ENCODE data around the gene MTUS2.
"Not testable (repeated sequence)": the region's sequence is repeated elsewhere in the genome, so short reads cannot be mapped to it uniquely, and the experiment has no call there.

The MTUS2 gene

GRCh38 chr13:29185926-29186325, 365.8 kb downstream of the MTUS2 start:
- H3K4me1 Mint-ChIP-seq (ENCODE audit: low read depth): no peaks in the 10 kb centered on the region
- peaks cover 37% of the 10 kb centered on the region for H3K9me3 Mint-ChIP-seq
- no peaks in the 10 kb centered on the region for H3K36me3 Mint-ChIP-seq (ENCODE audit: low read depth)

GRCh38 chr13:29187584-29187983, 367.4 kb downstream of the MTUS2 start:
- Mint-ChIP-seq H3K4me1 (ENCODE audit: low read depth) (no peaks in the 10 kb centered on the region), H3K27ac (no peak overlapping the region), H3K9me3 (peaks cover 32% of the 10 kb centered on the region), H3K4me3 (no peak overlapping the region), H3K27me3 (no peaks in the 10 kb centered on the region), H3K36me3 (ENCODE audit: low read depth) (no peaks in the 10 kb centered on the region)

More at GRCh38 chr13:29185926-29186325, 365.8 kb downstream of the MTUS2 start:
- H3K4me3 Mint-ChIP-seq: no peak overlapping the region
- H3K27me3 Mint-ChIP-seq: no peaks in the 10 kb centered on the region
- H3K27ac Mint-ChIP-seq: no peak overlapping the region

- H3K4me1 Mint-ChIP-seq (ENCODE audit: low read depth): no peaks in the 10 kb centered on the region
- peaks cover 15% of the 10 kb centered on the region for H3K9me3 Mint-ChIP-seq
- H3K27ac Mint-ChIP-seq: no peak overlapping the region
- no peaks in the 10 kb centered on the region for H3K27me3 Mint-ChIP-seq
- H3K36me3 Mint-ChIP-seq (ENCODE audit: low read depth): no peaks in the 10 kb centered on the region
- H3K4me3 Mint-ChIP-seq: no peak overlapping the region
Measured at GRCh38 chr13:29190298-29190697, 370.2 kb downstream of the MTUS2 start.

DNA sequence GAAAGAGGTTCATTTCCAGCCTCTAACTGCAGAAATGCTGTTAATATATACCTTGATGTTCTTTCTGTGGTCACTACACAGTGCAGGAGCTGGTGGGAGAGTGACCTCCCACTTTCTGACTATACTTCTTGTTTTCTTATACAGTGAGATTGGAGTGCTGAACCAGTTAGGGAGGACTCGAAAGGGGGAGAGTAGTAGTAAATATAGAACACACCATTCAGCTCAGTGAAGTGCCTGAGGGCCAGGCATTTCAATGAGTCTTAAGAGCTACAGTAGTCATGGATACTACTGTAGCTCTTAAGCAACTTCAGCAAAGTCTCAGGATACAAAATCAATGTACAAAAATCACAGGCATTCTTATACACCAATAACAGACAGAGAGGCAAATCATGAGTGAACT, 372.9 kb downstream of the MTUS2 start:
- H3K27ac Mint-ChIP-seq: no peak overlapping the region
- H3K4me3 Mint-ChIP-seq: no peak overlapping the region
- no peaks in the 10 kb centered on the region for H3K36me3 Mint-ChIP-seq (ENCODE audit: low read depth)
- H3K27me3 Mint-ChIP-seq: no peaks in the 10 kb centered on the region
- H3K9me3 Mint-ChIP-seq: peaks cover 15% of the 10 kb centered on the region
- H3K4me1 Mint-ChIP-seq (ENCODE audit: low read depth): no peaks in the 10 kb centered on the region

- Mint-ChIP-seq H3K4me1 (ENCODE audit: low read depth) (no peaks in the 10 kb centered on the region), H3K36me3 (ENCODE audit: low read depth) (no peaks in the 10 kb centered on the region), H3K4me3 (no peak overlapping the region), H3K9me3 (peaks cover 21% of the 10 kb centered on the region), H3K27ac (no peak overlapping the region), H3K27me3 (no peaks in the 10 kb centered on the region)
Measured at GRCh38 chr13:29195456-29195855, 375.3 kb downstream of the MTUS2 start.

- no peak overlapping the region for H3K4me3 Mint-ChIP-seq
- H3K27ac Mint-ChIP-seq: no peak overlapping the region
- no peaks in the 10 kb centered on the region for H3K4me1 Mint-ChIP-seq (ENCODE audit: low read depth)
- H3K27me3 Mint-ChIP-seq: no peaks in the 10 kb centered on the region
- H3K9me3 Mint-ChIP-seq: peaks cover 21% of the 10 kb centered on the region
- H3K36me3 Mint-ChIP-seq (ENCODE audit: low read depth): no peaks in the 10 kb centered on the region
Measured at GRCh38 chr13:29196409-29197074, 376.4 kb downstream of the MTUS2 start.

DNA sequence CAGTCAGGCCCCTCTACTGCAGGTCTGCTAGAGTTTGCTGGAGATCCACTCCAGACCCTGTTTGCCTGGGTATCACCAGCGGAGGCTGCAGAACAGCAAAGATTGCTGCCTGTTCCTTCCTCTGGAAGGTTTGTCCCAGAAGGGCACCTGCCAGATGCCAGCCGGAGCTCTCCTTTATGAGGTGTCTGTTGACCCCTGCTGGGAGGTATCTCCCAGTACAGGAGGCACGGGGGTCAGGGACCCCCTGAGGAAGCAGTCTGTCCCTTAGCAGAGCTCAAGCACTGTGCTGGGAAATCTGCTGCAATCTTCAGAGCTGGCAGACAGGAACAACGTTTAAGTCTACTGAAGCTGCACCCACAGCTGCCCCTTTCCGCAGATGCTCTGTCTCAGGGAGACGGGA, 382.6 kb downstream of the MTUS2 start:
- H3K4me1 Mint-ChIP-seq (ENCODE audit: low read depth); H3K4me3 Mint-ChIP-seq; H3K36me3 Mint-ChIP-seq (ENCODE audit: low read depth); H3K27ac Mint-ChIP-seq; H3K27me3 Mint-ChIP-seq: not testable (repeated sequence)
- peaks cover 11% of the 10 kb centered on the region for H3K9me3 Mint-ChIP-seq

GRCh38 chr13:29204651-29205050, 384.5 kb downstream of the MTUS2 start:
- H3K4me1 Mint-ChIP-seq (ENCODE audit: low read depth): no peaks in the 10 kb centered on the region
- peaks cover 18% of the 10 kb centered on the region for H3K9me3 Mint-ChIP-seq
- no peaks in the 10 kb centered on the region for H3K36me3 Mint-ChIP-seq (ENCODE audit: low read depth)
- no peaks in the 10 kb centered on the region for H3K27me3 Mint-ChIP-seq
- no peak overlapping the region for H3K27ac Mint-ChIP-seq
- H3K4me3 Mint-ChIP-seq: no peak overlapping the region

DNA sequence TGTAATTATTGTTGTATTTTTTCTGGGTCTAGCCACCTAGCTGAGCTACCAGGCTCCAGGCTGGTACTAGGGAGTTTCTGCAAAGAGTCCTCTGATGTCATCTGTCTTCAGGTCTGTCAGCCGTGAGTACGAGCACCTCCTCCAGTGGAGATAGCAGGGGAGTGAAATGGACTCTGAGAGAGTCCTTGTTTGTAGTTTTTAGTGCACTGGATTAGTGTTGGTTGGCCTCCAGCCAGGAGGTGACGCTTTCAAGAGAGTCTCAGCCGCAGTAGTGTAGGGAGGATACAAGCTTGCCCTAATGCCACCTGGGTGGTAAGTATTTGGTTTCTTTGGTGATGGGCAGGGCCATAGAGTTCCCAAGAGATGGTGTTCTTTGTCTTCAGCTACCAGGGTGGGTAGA, 390.5 kb downstream of the MTUS2 start:
- H3K27me3 Mint-ChIP-seq: no peaks in the 10 kb centered on the region

GRCh38 chr13:29211162-29211561, 391.0 kb downstream of the MTUS2 start:
- H3K36me3 Mint-ChIP-seq (ENCODE audit: low read depth); H3K27me3 Mint-ChIP-seq; H3K27ac Mint-ChIP-seq; H3K4me1 Mint-ChIP-seq (ENCODE audit: low read depth); H3K4me3 Mint-ChIP-seq: not testable (repeated sequence)
- peaks cover 13% of the 10 kb centered on the region for H3K9me3 Mint-ChIP-seq

More for the DNA sequence above, 390.5 kb downstream of the MTUS2 start:
- H3K4me1 Mint-ChIP-seq (ENCODE audit: low read depth): no peaks in the 10 kb centered on the region
- H3K36me3 Mint-ChIP-seq (ENCODE audit: low read depth): no peaks in the 10 kb centered on the region
- peaks cover 13% of the 10 kb centered on the region for H3K9me3 Mint-ChIP-seq
- H3K27ac Mint-ChIP-seq: no peak overlapping the region
- H3K4me3 Mint-ChIP-seq: no peak overlapping the region

GRCh38 chr13:29222458-29222857, 402.3 kb downstream of the MTUS2 start:
- Mint-ChIP-seq H3K27me3 (peaks cover 4% of the 10 kb centered on the region), H3K4me3 (no peak overlapping the region), H3K36me3 (ENCODE audit: low read depth) (no peaks in the 10 kb centered on the region), H3K4me1 (ENCODE audit: low read depth) (no peaks in the 10 kb centered on the region), H3K9me3 (peaks cover 10% of the 10 kb centered on the region), H3K27ac (no peak overlapping the region)

DNA sequence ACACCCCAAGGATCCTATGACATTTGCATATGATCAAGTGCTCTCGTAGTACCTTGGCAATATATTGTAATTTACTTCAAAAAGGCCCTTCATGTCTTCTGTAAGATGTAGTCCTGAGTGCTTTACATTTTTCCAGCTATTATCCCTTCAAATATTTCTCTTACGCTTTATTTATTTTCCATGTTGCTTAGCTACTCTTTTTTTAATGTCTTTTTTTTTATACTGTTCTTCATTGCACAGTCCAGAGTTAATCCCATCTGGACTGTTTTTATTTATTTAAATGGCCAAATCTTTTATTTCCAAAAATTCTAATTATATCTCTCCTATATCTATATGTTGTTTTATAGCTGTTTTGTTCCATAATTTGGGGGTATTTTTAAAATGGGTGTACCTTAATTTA, 404.1 kb downstream of the MTUS2 start:
- no peak overlapping the region for H3K4me3 Mint-ChIP-seq
- peaks cover 4% of the 10 kb centered on the region for H3K9me3 Mint-ChIP-seq
- H3K4me1 Mint-ChIP-seq (ENCODE audit: low read depth): no peaks in the 10 kb centered on the region
- H3K27me3 Mint-ChIP-seq: peaks cover 4% of the 10 kb centered on the region
- H3K36me3 Mint-ChIP-seq (ENCODE audit: low read depth): no peaks in the 10 kb centered on the region
- H3K27ac Mint-ChIP-seq: no peak overlapping the region

DNA sequence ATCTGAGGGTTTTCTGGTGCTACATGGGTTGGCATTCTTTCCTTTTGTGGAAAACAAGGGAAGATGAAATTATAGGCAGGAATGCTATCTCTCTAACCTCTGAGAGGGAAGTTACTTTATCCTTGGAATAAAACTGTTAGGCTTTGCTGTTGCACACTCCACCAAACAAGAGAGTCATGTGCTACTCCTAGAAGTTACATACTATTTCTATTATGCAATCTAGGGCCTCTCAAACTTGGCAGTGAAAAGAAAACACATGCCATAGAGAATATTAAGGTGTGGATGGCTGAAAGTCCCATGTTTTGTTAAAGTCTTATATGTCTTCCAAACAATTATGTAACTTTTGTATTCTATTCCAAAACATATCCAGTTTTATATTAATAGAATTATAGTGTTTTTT, 407.4 kb downstream of the MTUS2 start:
- Mint-ChIP-seq H3K36me3 (ENCODE audit: low read depth) (no peaks in the 10 kb centered on the region), H3K27ac (no peak overlapping the region), H3K4me3 (no peak overlapping the region)

GRCh38 chr13:29230299-29230845, 410.2 kb downstream of the MTUS2 start:
- no peak overlapping the region for H3K4me3 Mint-ChIP-seq
- no peak overlapping the region for H3K27ac Mint-ChIP-seq
- H3K4me1 Mint-ChIP-seq (ENCODE audit: low read depth): no peaks in the 10 kb centered on the region
- no peaks in the 10 kb centered on the region for H3K36me3 Mint-ChIP-seq (ENCODE audit: low read depth)
- H3K27me3 Mint-ChIP-seq: peaks cover 3% of the 10 kb centered on the region
- H3K9me3 Mint-ChIP-seq: no peaks in the 10 kb centered on the region

More for the DNA sequence above, 407.4 kb downstream of the MTUS2 start:
- no peaks in the 10 kb centered on the region for H3K9me3 Mint-ChIP-seq
- peaks cover 4% of the 10 kb centered on the region for H3K27me3 Mint-ChIP-seq
- no peaks in the 10 kb centered on the region for H3K4me1 Mint-ChIP-seq (ENCODE audit: low read depth)

GRCh38 chr13:29239653-29240525, 419.8 kb downstream of the MTUS2 start:
- Mint-ChIP-seq H3K27me3 (no peaks in the 10 kb centered on the region), H3K36me3 (ENCODE audit: low read depth) (no peaks in the 10 kb centered on the region), H3K4me3 (no peak overlapping the region), H3K4me1 (ENCODE audit: low read depth) (no peaks in the 10 kb centered on the region), H3K27ac (no peak overlapping the region), H3K9me3 (no peaks in the 10 kb centered on the region)

All from stimulated activated naive CD8-positive, alpha-beta T cell treated with anti-CD3 and anti-CD28 coated beads, Interleukin-15, Interleukin-2, amounts not matched to agents 100 ng/mL and 50 ng/mL, for 24 hours (primary cell).